T-helper 1 cell treated with Interleukin-12 subunit alpha and Interleukin-12 subunit beta and Interleukin-4 antibody, amounts not matched to agents 30 μg/mL and 1 μg/mL, for 36 hours (primary cell): Measurements from ENCODE around the gene TGFBR3L.
"Not testable (repeated sequence)": the region's sequence is repeated elsewhere in the genome, so short reads cannot be mapped to it uniquely, and the experiment has no call there.

Experiments
- H3K27ac Mint-ChIP-seq: one replicate; pipeline ENCODE4 v1.8.0; 2021; ENCODE audit warnings: mild to moderate bottlenecking, mixed read lengths
- H3K27me3 Mint-ChIP-seq: one replicate; pipeline ENCODE4 v1.8.0; 2021; ENCODE audit warnings: low read depth, mixed read lengths
- H3K36me3 Mint-ChIP-seq: one replicate; pipeline ENCODE4 v1.8.0; 2021; ENCODE audit warnings: low read depth, mixed read lengths
- H3K4me1 Mint-ChIP-seq: one replicate; pipeline ENCODE4 v1.8.0; 2021; ENCODE audit warnings: low read depth, mixed read lengths
- H3K4me3 Mint-ChIP-seq: one replicate; pipeline ENCODE4 v1.8.0; 2021; ENCODE audit warnings: mild to moderate bottlenecking, moderate library complexity, mixed read lengths
- H3K9me3 Mint-ChIP-seq: one replicate; pipeline ENCODE4 v1.8.0; 2021; ENCODE audit warnings: mixed read lengths

Gene TGFBR3L

GRCh38 chr19:7915250-7916102 is 846 bp downstream of the TGFBR3L start:
- no peaks in the 10 kb centered on the region for H3K9me3 Mint-ChIP-seq
- H3K4me1 Mint-ChIP-seq: peaks cover 16% of the 10 kb centered on the region
- H3K27me3 Mint-ChIP-seq: peaks cover 29% of the 10 kb centered on the region
- peak overlapping the region; percentile 57 for H3K4me3 Mint-ChIP-seq
- H3K36me3 Mint-ChIP-seq: peaks cover 12% of the 10 kb centered on the region
- H3K27ac Mint-ChIP-seq: no peak overlapping the region

GRCh38 chr19:7916103-7916954 is 1.7 kb downstream of the TGFBR3L start:
- peaks cover 29% of the 10 kb centered on the region for H3K27me3 Mint-ChIP-seq
- H3K27ac Mint-ChIP-seq: no peak overlapping the region
- peaks cover 21% of the 10 kb centered on the region for H3K4me1 Mint-ChIP-seq
- H3K9me3 Mint-ChIP-seq: no peaks in the 10 kb centered on the region
- H3K36me3 Mint-ChIP-seq: peaks cover 11% of the 10 kb centered on the region
- H3K4me3 Mint-ChIP-seq: peak overlapping the region; percentile 81

GRCh38 chr19:7916955-7917266 is 2.3 kb downstream of the TGFBR3L start:
- H3K27me3 Mint-ChIP-seq: peaks cover 29% of the 10 kb centered on the region
- H3K9me3 Mint-ChIP-seq: no peaks in the 10 kb centered on the region
- H3K36me3 Mint-ChIP-seq: peaks cover 11% of the 10 kb centered on the region
- H3K4me3 Mint-ChIP-seq: peak overlapping the region; percentile 81
- H3K27ac Mint-ChIP-seq: peak overlapping the region; percentile 68
- peaks cover 27% of the 10 kb centered on the region for H3K4me1 Mint-ChIP-seq

GRCh38 chr19:7917267-7918061 is 2.8 kb downstream of the TGFBR3L start:
- H3K27me3 Mint-ChIP-seq: peaks cover 29% of the 10 kb centered on the region
- peak overlapping the region; percentile 65 for H3K27ac Mint-ChIP-seq
- H3K4me1 Mint-ChIP-seq: peaks cover 28% of the 10 kb centered on the region

GRCh38 chr19:7918062-7918614 is 3.5 kb downstream of the TGFBR3L start:
- Mint-ChIP-seq H3K4me3 (peak overlapping the region; percentile 61), H3K27me3 (peaks cover 29% of the 10 kb centered on the region), H3K4me1 (peaks cover 28% of the 10 kb centered on the region), H3K27ac (peak overlapping the region; percentile 65)
- H3K36me3 Mint-ChIP-seq, H3K9me3 Mint-ChIP-seq: not testable (repeated sequence)

More at GRCh38 chr19:7917267-7918061, 2.8 kb downstream of the TGFBR3L start:
- no peaks in the 10 kb centered on the region for H3K9me3 Mint-ChIP-seq
- H3K36me3 Mint-ChIP-seq: peaks cover 8% of the 10 kb centered on the region
- H3K4me3 Mint-ChIP-seq: peak overlapping the region; percentile 81

- Mint-ChIP-seq H3K27ac (no peak overlapping the region), H3K9me3 (no peaks in the 10 kb centered on the region), H3K4me3 (peak overlapping the region; percentile 99), H3K4me1 (peaks cover 28% of the 10 kb centered on the region), H3K27me3 (peaks cover 29% of the 10 kb centered on the region), H3K36me3 (peaks cover 6% of the 10 kb centered on the region)
Observed at GRCh38 chr19:7918615-7919421, 4.2 kb downstream of the TGFBR3L start.

- H3K27me3 Mint-ChIP-seq: peaks cover 29% of the 10 kb centered on the region
- H3K36me3 Mint-ChIP-seq: peaks cover 6% of the 10 kb centered on the region
- H3K27ac Mint-ChIP-seq: peak within 1 kb of the TSS; percentile 99
- no peaks in the 10 kb centered on the region for H3K9me3 Mint-ChIP-seq
- peaks cover 28% of the 10 kb centered on the region for H3K4me1 Mint-ChIP-seq
- H3K4me3 Mint-ChIP-seq: peak within 1 kb of the TSS; percentile 99
Observed at GRCh38 chr19:7919610-7920518, 5.2 kb downstream of the TGFBR3L start, which contains the start of gene SNAPC2. Gene SNAPC2, plus strand, starts transcription at chr19:7920338. Its CDS starts 29 bp downstream, at chr19:7920367.

GRCh38 chr19:7920519-7921301 is 6.1 kb downstream of the TGFBR3L start:
- no peaks in the 10 kb centered on the region for H3K9me3 Mint-ChIP-seq

GRCh38 chr19:7921302-7921966 is 6.8 kb downstream of the TGFBR3L start:
- Mint-ChIP-seq H3K9me3 (no peaks in the 10 kb centered on the region), H3K27me3 (peaks cover 21% of the 10 kb centered on the region), H3K4me3 (peak overlapping the region; percentile 99), H3K27ac (peak overlapping the region; percentile 99), H3K4me1 (peaks cover 29% of the 10 kb centered on the region), H3K36me3 (peaks cover 6% of the 10 kb centered on the region)

More at GRCh38 chr19:7920519-7921301, 6.1 kb downstream of the TGFBR3L start:
- peaks cover 26% of the 10 kb centered on the region for H3K4me1 Mint-ChIP-seq
- peaks cover 6% of the 10 kb centered on the region for H3K36me3 Mint-ChIP-seq
- H3K27ac Mint-ChIP-seq: peak overlapping the region; percentile 99
- peak overlapping the region; percentile 99 for H3K4me3 Mint-ChIP-seq
- peaks cover 24% of the 10 kb centered on the region for H3K27me3 Mint-ChIP-seq

GRCh38 chr19:7921967-7922835 is 7.6 kb downstream of the TGFBR3L start:
- H3K4me1 Mint-ChIP-seq: peaks cover 28% of the 10 kb centered on the region
- H3K27ac Mint-ChIP-seq: no peak overlapping the region
- H3K9me3 Mint-ChIP-seq: no peaks in the 10 kb centered on the region
- peaks cover 16% of the 10 kb centered on the region for H3K27me3 Mint-ChIP-seq
- peak overlapping the region; percentile 45 for H3K4me3 Mint-ChIP-seq
- H3K36me3 Mint-ChIP-seq: peaks cover 4% of the 10 kb centered on the region

GRCh38 chr19:7922836-7923195 is 8.2 kb downstream of the TGFBR3L start:
- Mint-ChIP-seq H3K27ac (no peak overlapping the region), H3K4me1 (peaks cover 28% of the 10 kb centered on the region), H3K36me3 (peaks cover 4% of the 10 kb centered on the region), H3K9me3 (no peaks in the 10 kb centered on the region), H3K4me3 (no peak overlapping the region), H3K27me3 (peaks cover 15% of the 10 kb centered on the region)
